Body of pancreas (tissue), 4 donors: ENCODE measurements around the gene NDST3.

Experiments used
- CTCF ChIP-seq, 7 experiments: fragments of 450-650 bp in 4 of 7; fragments of 200-600 bp in 3 of 7; sonication (generic) in 3 of 7; IDR thresholded peaks; one replicate each; pipeline ENCODE4 v1.5.1; 2016 to 2019; ENCODE audit warnings: antibody characterized with exemption in 7 of 7
- POLR2A ChIP-seq, 3 donors: fragments of 450-650 bp; IDR thresholded peaks; one replicate each; pipeline ENCODE4 v1.6.1; 2016; ENCODE audit warnings: antibody characterized with exemption in 3 of 3, mild to moderate bottlenecking in 2 of 3

DNA sequence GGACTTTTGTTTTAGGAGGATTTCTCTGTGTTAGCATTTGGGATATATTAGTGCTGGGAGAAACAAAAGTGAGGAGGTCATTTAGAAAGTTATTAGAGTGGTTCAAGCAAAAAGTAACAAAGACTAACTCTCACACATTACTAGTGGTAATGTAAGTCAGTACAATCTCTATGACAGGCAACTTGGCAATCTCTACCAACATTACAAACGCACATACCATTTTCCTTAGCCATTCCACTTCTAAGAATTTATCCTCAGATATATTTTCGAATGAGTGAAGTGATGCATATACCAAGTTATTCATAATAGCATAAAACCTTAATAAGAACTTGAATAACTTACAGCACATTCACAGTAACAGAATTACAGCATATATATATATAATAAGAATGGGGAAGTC, 172.3 kb downstream of the NDST3 start:
- TF ChIP-seq CTCF (IDR thresholded peaks at IDR 0.05) (no peak), POLR2A (IDR thresholded peaks at IDR 0.05) (no peak)
